ENCODE measurements around the gene ARHGEF4. TPM values are rescaled to one million over a fixed set of nuclear protein-coding genes. Genes with fewer than 3 reads are reported as not detected.

The ARHGEF4 gene
- total RNA-seq, 1 donor from 2014 or later, result 3.8 TPM

DNA sequence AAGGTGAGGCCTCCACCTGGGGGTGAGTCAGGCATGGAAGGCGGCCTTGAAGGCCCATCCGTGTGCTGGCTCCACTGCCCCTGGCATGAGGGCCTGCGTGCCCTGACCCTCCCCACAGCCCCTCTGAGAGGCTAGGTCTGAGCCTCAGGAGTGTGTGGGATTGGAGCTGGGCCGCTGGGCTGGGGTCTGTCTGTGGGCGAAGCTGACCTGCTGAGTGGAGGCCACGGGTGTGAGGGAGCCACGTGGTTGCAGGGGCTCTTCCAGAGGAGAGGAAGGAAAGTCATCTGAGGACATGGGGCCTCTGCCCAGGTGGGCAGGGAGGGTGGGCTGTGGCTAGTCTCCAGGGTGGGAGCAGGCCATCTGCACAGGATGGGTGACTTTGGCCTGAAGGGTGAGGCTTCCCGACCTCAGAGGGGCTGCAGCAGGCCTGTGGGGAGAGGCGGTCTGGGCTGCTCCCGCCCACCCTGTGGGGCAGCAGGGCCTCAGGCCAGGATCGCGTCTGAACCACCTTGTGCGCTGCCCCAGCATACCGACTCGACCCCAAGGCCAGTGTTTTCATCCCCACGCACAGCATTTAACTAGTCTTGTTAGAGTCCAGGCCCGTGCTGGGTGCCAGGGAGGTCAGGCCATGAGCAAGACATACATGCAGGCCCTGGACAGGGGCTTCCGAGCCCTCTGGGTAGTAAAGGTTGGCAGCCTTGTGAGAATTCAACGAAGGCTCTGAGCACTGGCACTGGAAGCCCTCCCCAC is 11.2 kb downstream of the ARHGEF4 start:
- ATAC-seq (no peak), DNase-seq (no peak)
- intact Hi-C loops (cut with micrococcal nuclease), result no loop called here

DNA sequence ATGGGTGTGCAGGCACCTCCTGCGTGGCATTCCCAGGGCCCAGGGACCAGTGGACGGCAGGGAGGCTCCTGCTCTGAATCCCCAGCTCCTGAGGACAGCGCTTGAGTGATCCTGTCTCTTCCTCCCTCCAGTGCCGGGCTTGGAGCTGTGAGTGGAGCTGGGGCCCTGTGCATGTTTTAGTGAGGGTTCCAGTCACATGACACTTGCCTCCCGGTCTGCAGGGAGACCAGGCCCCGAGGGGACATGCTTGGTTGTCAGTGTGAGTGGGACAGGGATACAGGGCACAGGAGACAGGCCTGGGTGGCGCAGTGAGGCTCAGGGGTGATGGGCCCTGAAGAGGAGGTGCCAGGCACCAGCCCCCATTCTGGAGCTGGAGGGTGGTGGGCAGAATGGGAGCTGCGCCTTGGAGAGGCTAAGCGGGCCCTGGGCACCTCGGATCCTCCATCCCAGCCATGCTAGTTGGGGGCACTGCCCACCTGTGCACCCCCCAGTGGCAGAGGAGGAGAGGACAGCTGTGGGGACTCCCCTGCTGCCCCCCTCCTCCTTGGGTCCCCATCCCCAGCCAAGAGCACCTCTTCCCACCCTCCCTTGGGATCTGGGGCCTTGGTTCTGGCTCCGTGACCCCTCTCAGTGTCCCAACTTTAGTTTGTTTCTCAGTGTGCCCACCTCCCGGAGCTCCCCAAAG is 12.0 kb downstream of the ARHGEF4 start:
- ATAC-seq (no peak), DNase-seq (no peak)
- intact Hi-C loops (cut with micrococcal nuclease), result no loop called here

DNA sequence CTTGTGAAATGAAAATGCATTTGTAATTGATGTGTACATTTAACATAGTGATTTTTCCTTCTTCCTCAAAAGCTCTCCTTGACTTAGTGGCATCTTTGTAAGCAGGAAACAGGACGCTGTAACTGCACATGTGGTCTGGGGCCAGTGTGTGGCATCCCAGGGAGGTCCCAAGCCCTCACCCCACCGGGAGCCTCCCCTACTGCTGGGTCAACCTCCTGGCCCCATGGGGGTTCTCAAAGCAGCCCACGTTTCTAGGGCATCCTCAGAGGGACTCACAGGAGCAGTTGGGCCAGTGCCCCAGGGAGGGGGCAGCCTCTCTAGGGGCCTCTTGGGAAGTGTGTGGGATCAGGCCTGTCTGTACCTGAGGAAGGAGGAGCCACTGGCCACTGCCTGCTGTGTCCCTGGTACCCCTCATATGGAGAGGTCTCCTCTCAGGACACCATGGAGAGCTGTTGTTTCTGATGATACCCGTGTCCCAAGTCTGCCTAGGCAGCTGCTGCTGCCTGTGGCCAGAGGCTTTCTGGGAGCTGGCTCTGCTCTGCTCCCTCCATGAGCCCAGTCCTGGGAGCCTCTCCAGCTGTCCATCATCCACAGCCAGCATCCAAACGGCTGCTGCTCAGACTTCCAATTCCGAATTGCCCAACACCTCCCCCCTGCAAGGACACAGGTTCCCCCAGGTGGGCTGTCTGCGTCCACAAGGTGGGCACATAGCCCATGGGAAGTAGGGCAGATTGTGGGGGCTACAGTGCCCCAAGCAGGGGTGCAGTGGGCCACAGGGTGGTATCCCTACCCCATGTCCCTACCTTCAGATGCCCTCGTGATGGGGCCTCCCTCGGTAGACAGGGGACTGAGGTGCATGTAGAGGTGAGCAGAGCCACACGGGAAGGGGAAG is 13.4 kb downstream of the ARHGEF4 start:
- intact Hi-C loops (cut with micrococcal nuclease), result no loop called here
- no peak for ATAC-seq

DNA sequence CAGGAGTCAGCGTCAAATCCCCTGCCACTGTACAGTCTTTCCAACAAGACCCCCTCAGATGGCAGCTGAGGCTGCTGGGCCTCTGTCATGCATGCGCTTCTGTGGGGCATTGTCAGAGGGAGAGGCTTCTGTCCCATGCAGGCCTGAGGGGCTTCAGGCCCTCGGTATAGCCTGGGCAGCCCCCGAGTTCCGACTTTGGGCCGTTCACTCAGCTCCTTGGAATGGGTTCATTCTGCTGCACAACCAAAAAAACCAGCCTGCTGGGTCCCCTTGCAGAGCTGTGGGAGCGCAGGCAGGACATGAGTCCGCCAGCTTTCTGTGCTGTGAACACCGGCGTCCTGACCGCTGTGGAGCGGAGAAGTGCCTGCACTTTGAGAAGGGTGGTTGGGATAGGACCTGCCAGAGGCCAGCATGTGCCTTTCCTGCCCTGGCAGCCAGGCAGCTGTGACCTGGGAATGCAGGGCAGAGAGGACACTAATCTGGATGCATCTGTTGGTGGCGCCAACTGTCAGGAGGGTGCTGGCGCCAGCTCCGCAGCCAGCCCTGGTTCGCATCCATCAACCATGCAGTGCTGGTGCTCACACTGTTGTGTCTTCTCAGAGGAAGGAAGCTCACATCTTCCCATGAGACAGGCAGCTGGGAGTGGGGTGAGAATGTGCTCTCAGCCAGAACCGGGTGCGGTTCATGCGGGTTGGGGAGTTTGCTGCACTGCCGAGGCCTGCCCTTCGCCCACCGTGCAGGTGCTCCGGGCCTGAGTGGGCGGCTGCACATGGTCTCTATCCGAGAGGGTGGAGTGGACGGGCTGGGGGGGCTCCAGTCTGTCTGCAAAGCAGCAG is 14.3 kb downstream of the ARHGEF4 start:
- peak; percentile 43 for DNase-seq

More for the DNA sequence above, 13.4 kb downstream of the ARHGEF4 start:
- no peak for DNase-seq

DNA sequence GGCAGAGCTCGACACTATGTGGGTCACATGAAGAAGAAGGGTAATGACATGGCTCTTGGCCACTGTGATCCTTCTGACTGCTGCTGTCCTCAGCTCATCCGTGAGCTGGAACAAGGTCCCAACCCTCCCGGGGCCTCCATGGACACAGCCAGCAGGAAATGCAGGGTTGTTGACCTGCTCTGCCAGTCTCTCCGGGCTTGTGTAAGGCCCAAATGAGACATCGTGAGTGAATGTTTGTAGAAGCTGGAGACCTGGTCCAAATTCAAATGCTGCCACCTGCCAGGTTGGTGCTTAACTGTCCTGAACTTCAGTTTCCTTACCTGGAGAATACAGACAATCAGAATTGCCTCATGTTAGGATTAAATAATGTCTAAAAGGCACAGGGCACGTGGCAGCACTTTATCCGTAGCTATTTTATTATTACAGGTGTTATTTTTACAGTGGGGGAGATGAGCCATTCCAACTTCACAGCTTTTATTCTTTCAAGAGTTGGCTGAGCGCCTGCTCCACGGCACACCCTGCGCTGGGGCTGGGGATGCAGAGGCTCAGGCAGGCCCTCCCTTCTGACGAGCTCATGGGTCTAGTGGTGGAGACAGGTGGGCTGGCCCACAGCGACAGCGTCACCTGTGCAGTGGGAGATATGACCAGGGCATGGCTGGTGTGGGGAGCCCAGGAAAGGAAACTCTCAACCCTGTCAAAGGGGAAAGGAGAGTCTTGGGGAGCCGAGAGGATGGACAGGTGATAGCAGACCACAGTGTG is 15.1 kb downstream of the ARHGEF4 start:
- no peak for ATAC-seq
- intact Hi-C loops (cut with micrococcal nuclease), result no loop called here
- DNase-seq, result no peak

More for the DNA sequence above, 14.3 kb downstream of the ARHGEF4 start:
- intact Hi-C loops (cut with micrococcal nuclease), result no loop called here
- ATAC-seq, result peak; percentile 58

DNA sequence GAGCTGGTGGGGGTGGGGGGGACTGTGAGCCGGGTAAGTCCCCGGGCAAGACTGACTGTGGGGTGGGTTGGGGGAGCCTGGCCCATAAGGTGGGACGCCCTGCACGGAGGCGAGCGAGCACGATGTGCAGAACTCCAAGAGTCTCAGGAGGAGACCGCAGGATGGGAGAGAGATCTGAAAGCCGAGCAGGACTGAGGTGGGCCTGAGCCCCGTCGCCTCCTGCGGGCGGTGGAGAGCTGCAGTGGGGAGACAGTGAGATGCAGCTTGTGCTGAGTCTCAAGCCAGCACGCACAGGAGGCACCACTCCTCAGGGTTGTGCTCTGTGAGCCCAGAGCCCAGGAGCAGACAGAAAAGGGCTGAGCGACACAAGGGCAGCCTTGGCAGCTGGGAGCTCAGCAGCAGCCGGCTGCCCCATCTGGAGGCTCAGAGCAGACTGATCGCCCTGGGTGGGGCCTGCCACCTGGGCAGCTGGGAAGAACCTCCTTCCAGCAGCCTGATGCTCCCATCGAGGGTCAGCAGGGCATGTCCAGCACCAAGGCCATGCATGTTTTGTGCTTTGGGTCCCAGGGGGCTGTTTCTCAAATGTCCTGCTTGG is 15.9 kb downstream of the ARHGEF4 start:
- ATAC-seq (no peak), DNase-seq (no peak)
- intact Hi-C loops (cut with micrococcal nuclease), result no loop called here

GRCh38 chr2:130853391-130853790 is 16.7 kb downstream of the ARHGEF4 start:
- intact Hi-C loops (cut with micrococcal nuclease), result no loop called here
- DNase-seq, result no peak
- no peak for ATAC-seq

GRCh38 chr2:130854301-130854700 is 17.6 kb downstream of the ARHGEF4 start:
- no peak for DNase-seq
- ATAC-seq, result no peak
- intact Hi-C loops (cut with micrococcal nuclease), result no loop called here

DNA sequence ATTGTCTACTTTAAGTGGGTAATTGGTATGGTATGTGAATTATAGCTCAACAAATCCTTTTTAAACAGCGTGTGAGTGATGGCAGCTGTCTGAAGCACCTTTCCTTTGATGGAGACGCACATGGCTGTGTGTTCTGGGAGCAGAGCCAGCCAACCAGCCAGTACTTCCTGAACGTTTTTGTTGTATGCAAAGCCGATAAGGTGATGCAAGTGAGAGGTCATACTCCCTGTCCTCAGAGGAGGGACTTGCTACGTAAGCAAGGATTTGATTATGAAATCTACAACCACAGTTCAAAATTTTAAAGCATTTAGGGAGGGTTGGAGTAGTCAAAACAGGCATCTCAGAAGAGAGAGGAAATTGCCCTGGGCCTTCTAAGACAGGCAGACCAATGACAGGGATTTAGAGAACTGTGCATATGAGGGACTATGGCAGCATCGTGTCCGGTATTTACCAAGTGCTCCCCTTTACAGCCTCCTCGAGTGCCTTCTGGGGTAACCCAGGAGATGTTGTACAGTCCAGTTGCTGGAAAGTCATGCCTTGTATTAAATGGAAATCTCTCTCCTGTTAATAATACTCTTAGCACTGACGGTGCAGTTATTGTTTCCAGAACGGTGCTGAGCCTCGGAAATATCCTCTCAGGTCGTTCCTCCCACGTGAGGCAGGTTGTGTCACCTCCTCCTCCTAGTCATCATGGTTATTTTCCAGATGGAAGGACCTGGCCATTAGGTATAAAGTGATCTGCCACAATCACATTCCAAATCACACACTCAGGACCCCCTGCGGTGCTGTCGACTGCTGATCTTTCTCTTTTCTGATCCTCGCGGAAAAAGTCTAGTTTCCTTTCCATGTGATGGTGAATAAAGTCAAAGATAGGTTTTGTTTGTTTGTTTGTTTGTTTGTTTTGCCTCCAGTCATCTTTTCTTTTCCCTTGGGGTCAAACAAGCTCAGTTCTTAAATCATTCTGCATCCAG is 28.4 kb downstream of the ARHGEF4 start:
- peak; percentile 96 for ATAC-seq
- DNase-seq, result peak; percentile 64
- intact Hi-C loops (cut with micrococcal nuclease), result no loop called here

DNA sequence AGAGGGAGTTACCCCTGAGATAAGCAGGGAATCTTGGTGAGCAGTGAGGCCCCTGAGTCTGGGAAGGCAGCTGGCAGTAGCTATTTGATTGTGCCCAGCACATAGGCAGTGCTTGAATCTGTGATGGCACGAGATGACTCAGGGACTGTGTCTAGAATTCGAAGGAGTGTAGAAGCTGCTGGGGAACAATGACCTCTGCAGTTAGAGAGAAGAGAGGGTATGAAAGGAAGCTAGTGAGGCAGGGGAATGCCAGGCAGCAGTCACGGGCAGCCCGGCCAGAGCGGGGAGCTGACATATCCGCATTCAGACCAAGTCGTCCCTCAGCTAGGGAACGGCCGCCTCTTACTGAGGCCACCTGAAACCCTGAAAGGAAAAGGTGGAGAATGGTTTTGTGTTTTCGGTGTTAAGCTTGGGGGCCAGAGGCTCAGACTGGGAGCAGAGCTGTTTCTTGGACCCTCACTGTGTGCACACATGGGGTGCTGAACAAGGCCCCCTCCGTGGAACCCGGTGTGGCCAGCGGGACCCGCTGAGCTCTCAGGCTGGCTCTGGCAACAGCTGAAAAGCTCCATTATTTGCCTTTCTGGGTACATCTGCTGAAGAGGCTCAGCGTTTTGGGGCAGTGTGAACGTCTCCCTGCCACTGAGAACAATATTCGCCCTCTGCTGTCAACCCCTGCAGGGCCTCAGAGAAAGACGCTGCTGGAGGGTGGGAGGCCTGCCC is 32.9 kb downstream of the ARHGEF4 start:
- DNase-seq (no peak), ATAC-seq (no peak)
- intact Hi-C loops (cut with micrococcal nuclease), result loop anchor here (10.0 kb wide), 1 partner anchor 75 kb away; no protein-coding TSS in a partner anchor

- ATAC-seq (no peak), DNase-seq (no peak)
- intact Hi-C loops (cut with micrococcal nuclease), result loop anchor here (10.0 kb wide), 1 partner anchor 75 kb away; no protein-coding TSS in a partner anchor
These were observed 33.4 kb downstream of the ARHGEF4 start for GRCh38 chr2:130870161-130870485.

DNA sequence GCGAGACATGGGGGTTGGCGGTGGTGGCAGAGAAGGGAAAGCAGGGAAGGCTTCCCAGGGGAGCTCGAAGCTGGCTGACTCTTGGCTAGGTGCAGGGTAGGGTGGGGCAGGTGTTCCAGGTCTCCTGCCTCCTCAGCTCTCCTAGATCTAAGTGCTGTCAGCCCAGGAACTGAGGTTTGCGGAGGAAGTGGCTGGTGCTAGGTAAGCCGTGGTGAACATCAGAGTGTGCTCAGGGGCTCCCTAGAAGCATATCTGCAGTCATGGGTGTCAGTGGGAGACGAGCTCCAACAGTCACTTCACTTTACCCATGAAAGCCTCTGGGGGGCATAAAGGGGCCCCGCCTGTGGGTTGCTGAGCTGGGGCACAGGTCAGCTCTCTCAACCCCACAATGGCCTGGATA is 34.1 kb downstream of the ARHGEF4 start:
- intact Hi-C loops (cut with micrococcal nuclease), result loop anchor here (10.0 kb wide), 1 partner anchor 76 kb away; no protein-coding TSS in a partner anchor
- no peak for ATAC-seq

GRCh38 chr2:130871843-130872740 is 35.4 kb downstream of the ARHGEF4 start:
- DNase-seq (no peak), ATAC-seq (no peak)
- intact Hi-C loops (cut with micrococcal nuclease), result loop anchor here (10.0 kb wide), 1 partner anchor 77 kb away; no protein-coding TSS in a partner anchor

More for the DNA sequence above, 34.1 kb downstream of the ARHGEF4 start:
- DNase-seq, result no peak

GRCh38 chr2:130872741-130873125 is 36.0 kb downstream of the ARHGEF4 start:
- DNase-seq, result no peak
- intact Hi-C loops (cut with micrococcal nuclease), result loop anchor here (10.0 kb wide), 1 partner anchor 78 kb away; no protein-coding TSS in a partner anchor
- ATAC-seq, result no peak

All from left ventricle myocardium superior (tissue), 1 donor.